K562 (cell line): ENCODE data around the gene RBM34. TPM values are rescaled to one million over a fixed set of nuclear protein-coding genes. Genes with fewer than 3 reads are reported as not detected.

Source experiments
- ETS2 ChIP-seq: IDR thresholded peaks from 2 replicates; pipeline ENCODE4 v1.6.1; 2016; ENCODE audit warnings: borderline replicate concordance, missing genetic modification characterization, mild to moderate bottlenecking, moderate library complexity, missing compliant biosample characterization; ENCODE audit not compliant: poor library complexity, severe bottlenecking
- FOXJ3 ChIP-seq: sonication (generic); formaldehyde crosslinking; IDR thresholded peaks from 2 replicates; pipeline ENCODE4 v1.4.0; 2020; ENCODE audit warnings: mild to moderate bottlenecking, missing genetic modification reagents
- FOXK1 ChIP-seq: sonication (generic); formaldehyde crosslinking; IDR thresholded peaks from 2 replicates; pipeline ENCODE4 v1.8.0; 2022; ENCODE audit warnings: missing genetic modification reagents, mild to moderate bottlenecking, borderline replicate concordance
- KAT7 ChIP-seq: sonication (generic); formaldehyde crosslinking; IDR thresholded peaks from 2 replicates; pipeline ENCODE4 v1.8.0; 2022; ENCODE audit warnings: missing genetic modification reagents, mild to moderate bottlenecking, borderline replicate concordance
- KLF10 ChIP-seq: fragments of 250-450 bp; sonication (Bioruptor Pico); IDR thresholded peaks from 2 replicates; pipeline ENCODE4 v1.6.1; 2021; ENCODE audit warnings: matching md5 sums
- MCM2 ChIP-seq: fragments of 450-650 bp; IDR thresholded peaks from 2 replicates; pipeline ENCODE4 v1.6.1; 2017; ENCODE audit warnings: low read depth, mild to moderate bottlenecking
- MEF2A ChIP-seq: IDR thresholded peaks from 2 replicates; pipeline ENCODE4 v1.6.1; 2011; ENCODE audit warnings: low read depth, mild to moderate bottlenecking, low read length, moderate library complexity; ENCODE audit not compliant: control insufficient read depth
- NCOA4 ChIP-seq: fragments of 450-650 bp; IDR thresholded peaks from 2 replicates; pipeline ENCODE4 v1.6.1; 2018; ENCODE audit warnings: mild to moderate bottlenecking; ENCODE audit not compliant: partially characterized antibody
- OTX1 ChIP-seq: fragments of 450-650 bp; formaldehyde crosslinking; IDR thresholded peaks from 2 replicates; pipeline ENCODE4 v1.4.0; 2022; ENCODE audit warnings: mild to moderate bottlenecking
- RBM25 ChIP-seq: fragments of 200-400 bp; formaldehyde crosslinking; IDR thresholded peaks from 2 replicates; pipeline ENCODE4 v1.6.1; 2018; ENCODE audit warnings: low read length, low read depth, moderate library complexity; ENCODE audit not compliant: severe bottlenecking
- RFX5 ChIP-seq: IDR thresholded peaks from 2 replicates; pipeline ENCODE4 v1.6.1; 2011; ENCODE audit warnings: low read depth, mild to moderate bottlenecking, improper control_type of control experiment, low read length
- U2AF2 ChIP-seq: fragments of 200-400 bp; formaldehyde crosslinking; optimal IDR thresholded peaks from 2 replicates; pipeline ENCODE3; 2017; ENCODE audit warnings: low read depth, mild to moderate bottlenecking, low read length
- ZNF197 ChIP-seq: fragments of 200-800 bp; sonication (Bioruptor generic); IDR thresholded peaks from 2 replicates; pipeline ENCODE4 v1.6.1; 2016; ENCODE audit warnings: low read depth, missing genetic modification characterization, missing compliant biosample characterization
- ZNF354B ChIP-seq: fragments of 250-450 bp; sonication (Bioruptor Pico); IDR thresholded peaks from 2 replicates; pipeline ENCODE4 v1.4.0; 2020
- ZNF75A ChIP-seq: fragments of 450-650 bp; formaldehyde crosslinking; IDR thresholded peaks from 2 replicates; pipeline ENCODE4 v1.4.0; 2020; ENCODE audit warnings: mild to moderate bottlenecking
- polyA plus RNA-seq, 8 experiments: library from polyadenylated mRNA; depleted of rRNA in 4 of 8; stranded (reverse) in 5 of 8; unstranded in 3 of 8; fragments of >200 nt; fragmentation: Nextera tagmentation in 2 of 8; fragmentation: Illumina TruSeq in 1 of 8; extraction: Ambion mirVana in 2 of 8; extraction: Trizol in 1 of 8; gene quantifications; 2 replicates each; pipeline versions ENCODE4 v1.2.1 to v1.2.3, GENCODE V29; 2011 to 2014; ENCODE audit warnings: inconsistent platforms in 1 of 8, missing spikeins in 1 of 8
- total RNA-seq, 7 experiments: library from RNA; depleted of rRNA in 6 of 7; stranded (reverse); fragments of >200 nt in 6 of 7; fragmentation: Illumina TruSeq in 2 of 7; extraction: Trizol in 2 of 7; gene quantifications; 2 replicates each; pipeline versions ENCODE4 v1.2.1 to v1.2.3, GENCODE V29; 2011 to 2021; ENCODE audit warnings: low replicate concordance in 1 of 7
- TF ChIP-seq, protein P1 (sequence below): sonication (generic); formaldehyde crosslinking; IDR thresholded peaks from 2 replicates; pipeline ENCODE4 v1.8.0; 2022; ENCODE audit warnings: mild to moderate bottlenecking, low read depth, missing genetic modification reagents
- TF ChIP-seq, protein P2 (sequence below): sonication (generic); formaldehyde crosslinking; IDR thresholded peaks from 2 replicates; pipeline ENCODE4 v1.8.1; 2023; ENCODE audit warnings: mild to moderate bottlenecking, missing genetic modification reagents, moderate library complexity
- TF ChIP-seq, protein P3 (sequence below): IDR thresholded peaks from 3 replicates; pipeline ENCODE4 v1.6.1; 2011; ENCODE audit warnings: borderline replicate concordance, mild to moderate bottlenecking; ENCODE audit not compliant: insufficient read length, insufficient read depth
- TF ChIP-seq, protein P4 (sequence below), 3 experiments: fragments of 200-800 bp in 1 of 3; fragments of 250-450 bp in 1 of 3; fragments of 450-650 bp in 1 of 3; sonication (Bioruptor Pico) in 1 of 3; sonication (Bioruptor generic) in 1 of 3; formaldehyde crosslinking in 1 of 3; IDR thresholded peaks; 2 replicates each; pipeline versions ENCODE4 v1.6.1 to v1.8.0; 2016 to 2022; ENCODE audit warnings: mild to moderate bottlenecking in 2 of 3, missing genetic modification characterization in 2 of 3, missing compliant biosample characterization in 1 of 3, moderate library complexity in 1 of 3
- TF ChIP-seq, protein P5 (sequence below): sonication (generic); formaldehyde crosslinking; IDR thresholded peaks from 2 replicates; pipeline ENCODE4 v1.8.0; 2022; ENCODE audit warnings: missing genetic modification reagents, mild to moderate bottlenecking, borderline replicate concordance

The RBM34 gene
- total and polyA plus RNA-seq, 9 of the 15 experiments (the other 6 are each of a cell fraction or from before 2014, with no cell fraction given): 64.0 to 178 (median 124) TPM

DNA sequence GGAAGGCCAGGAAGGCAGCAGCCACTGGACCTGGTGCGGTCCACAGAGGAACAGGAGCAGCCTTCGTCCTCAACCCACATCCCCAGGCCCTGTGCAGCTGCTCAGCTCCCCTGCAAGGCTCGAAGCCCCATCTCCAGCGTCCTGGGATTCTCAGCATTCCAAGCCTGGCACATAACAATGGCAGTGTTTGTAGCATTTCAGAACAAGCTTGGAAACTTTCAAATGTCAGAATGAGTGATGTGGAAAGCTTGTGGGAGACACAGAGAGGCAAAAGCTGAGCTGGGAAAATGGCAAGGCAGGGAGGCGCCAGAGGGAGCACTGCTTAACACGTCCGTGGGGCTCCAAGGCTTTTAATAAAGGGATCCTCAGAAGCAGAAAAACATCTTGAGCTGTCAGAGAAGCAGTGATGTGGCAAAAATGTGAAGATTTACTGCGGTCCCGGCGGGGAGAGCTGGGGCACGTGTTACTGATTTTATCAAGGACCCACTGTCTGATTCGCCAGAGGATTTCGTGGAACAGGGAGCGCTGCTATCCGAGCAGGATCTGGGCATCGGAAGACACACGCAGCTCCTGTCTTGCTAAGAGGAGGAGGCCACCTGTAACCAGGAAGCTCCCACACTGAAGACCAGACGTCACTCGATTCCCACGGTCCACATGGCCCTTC, 70.5 kb downstream of the RBM34 start (continued):
- TF ChIP-seq, protein P1, sequence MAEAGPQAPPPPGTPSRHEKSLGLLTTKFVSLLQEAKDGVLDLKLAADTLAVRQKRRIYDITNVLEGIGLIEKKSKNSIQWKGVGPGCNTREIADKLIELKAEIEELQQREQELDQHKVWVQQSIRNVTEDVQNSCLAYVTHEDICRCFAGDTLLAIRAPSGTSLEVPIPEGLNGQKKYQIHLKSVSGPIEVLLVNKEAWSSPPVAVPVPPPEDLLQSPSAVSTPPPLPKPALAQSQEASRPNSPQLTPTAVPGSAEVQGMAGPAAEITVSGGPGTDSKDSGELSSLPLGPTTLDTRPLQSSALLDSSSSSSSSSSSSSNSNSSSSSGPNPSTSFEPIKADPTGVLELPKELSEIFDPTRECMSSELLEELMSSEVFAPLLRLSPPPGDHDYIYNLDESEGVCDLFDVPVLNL (CRISPR knock-in tag): no peak
- no peak for TF ChIP-seq NCOA4
- no peak for TF ChIP-seq FOXJ3
- TF ChIP-seq MEF2A: no peak
- TF ChIP-seq ETS2: no peak
- TF ChIP-seq, protein P2, sequence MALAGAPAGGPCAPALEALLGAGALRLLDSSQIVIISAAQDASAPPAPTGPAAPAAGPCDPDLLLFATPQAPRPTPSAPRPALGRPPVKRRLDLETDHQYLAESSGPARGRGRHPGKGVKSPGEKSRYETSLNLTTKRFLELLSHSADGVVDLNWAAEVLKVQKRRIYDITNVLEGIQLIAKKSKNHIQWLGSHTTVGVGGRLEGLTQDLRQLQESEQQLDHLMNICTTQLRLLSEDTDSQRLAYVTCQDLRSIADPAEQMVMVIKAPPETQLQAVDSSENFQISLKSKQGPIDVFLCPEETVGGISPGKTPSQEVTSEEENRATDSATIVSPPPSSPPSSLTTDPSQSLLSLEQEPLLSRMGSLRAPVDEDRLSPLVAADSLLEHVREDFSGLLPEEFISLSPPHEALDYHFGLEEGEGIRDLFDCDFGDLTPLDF (CRISPR knock-in tag): no peak
- no peak for TF ChIP-seq MCM2
- TF ChIP-seq ZNF75A (CRISPR knock-in tag): no peak
- TF ChIP-seq KLF10 (CRISPR knock-in tag): no peak
- TF ChIP-seq FOXK1 (CRISPR knock-in tag): no peak
- no peak for TF ChIP-seq RBM25
- TF ChIP-seq OTX1 (CRISPR knock-in tag): no peak
- TF ChIP-seq ZNF197 (CRISPR knock-in tag): no peak
- TF ChIP-seq, protein P3, sequence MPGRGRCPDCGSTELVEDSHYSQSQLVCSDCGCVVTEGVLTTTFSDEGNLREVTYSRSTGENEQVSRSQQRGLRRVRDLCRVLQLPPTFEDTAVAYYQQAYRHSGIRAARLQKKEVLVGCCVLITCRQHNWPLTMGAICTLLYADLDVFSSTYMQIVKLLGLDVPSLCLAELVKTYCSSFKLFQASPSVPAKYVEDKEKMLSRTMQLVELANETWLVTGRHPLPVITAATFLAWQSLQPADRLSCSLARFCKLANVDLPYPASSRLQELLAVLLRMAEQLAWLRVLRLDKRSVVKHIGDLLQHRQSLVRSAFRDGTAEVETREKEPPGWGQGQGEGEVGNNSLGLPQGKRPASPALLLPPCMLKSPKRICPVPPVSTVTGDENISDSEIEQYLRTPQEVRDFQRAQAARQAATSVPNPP: no peak
- TF ChIP-seq KAT7 (CRISPR knock-in tag): no peak
- TF ChIP-seq, protein P4, sequence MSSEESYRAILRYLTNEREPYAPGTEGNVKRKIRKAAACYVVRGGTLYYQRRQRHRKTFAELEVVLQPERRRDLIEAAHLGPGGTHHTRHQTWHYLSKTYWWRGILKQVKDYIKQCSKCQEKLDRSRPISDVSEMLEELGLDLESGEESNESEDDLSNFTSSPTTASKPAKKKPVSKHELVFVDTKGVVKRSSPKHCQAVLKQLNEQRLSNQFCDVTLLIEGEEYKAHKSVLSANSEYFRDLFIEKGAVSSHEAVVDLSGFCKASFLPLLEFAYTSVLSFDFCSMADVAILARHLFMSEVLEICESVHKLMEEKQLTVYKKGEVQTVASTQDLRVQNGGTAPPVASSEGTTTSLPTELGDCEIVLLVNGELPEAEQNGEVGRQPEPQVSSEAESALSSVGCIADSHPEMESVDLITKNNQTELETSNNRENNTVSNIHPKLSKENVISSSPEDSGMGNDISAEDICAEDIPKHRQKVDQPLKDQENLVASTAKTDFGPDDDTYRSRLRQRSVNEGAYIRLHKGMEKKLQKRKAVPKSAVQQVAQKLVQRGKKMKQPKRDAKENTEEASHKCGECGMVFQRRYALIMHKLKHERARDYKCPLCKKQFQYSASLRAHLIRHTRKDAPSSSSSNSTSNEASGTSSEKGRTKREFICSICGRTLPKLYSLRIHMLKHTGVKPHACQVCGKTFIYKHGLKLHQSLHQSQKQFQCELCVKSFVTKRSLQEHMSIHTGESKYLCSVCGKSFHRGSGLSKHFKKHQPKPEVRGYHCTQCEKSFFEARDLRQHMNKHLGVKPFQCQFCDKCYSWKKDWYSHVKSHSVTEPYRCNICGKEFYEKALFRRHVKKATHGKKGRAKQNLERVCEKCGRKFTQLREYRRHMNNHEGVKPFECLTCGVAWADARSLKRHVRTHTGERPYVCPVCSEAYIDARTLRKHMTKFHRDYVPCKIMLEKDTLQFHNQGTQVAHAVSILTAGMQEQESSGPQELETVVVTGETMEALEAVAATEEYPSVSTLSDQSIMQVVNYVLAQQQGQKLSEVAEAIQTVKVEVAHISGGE (CRISPR knock-in tag; IDR thresholded peaks at IDR 0.05): peak in 1 of 3 experiments; percentile 54; a peak in 1 of 6 replicates
- TF ChIP-seq U2AF2: no peak
- TF ChIP-seq RFX5: no peak
- TF ChIP-seq ZNF354B (CRISPR knock-in tag): no peak; the same call in 1 of the 2 replicates
- TF ChIP-seq, protein P5, sequence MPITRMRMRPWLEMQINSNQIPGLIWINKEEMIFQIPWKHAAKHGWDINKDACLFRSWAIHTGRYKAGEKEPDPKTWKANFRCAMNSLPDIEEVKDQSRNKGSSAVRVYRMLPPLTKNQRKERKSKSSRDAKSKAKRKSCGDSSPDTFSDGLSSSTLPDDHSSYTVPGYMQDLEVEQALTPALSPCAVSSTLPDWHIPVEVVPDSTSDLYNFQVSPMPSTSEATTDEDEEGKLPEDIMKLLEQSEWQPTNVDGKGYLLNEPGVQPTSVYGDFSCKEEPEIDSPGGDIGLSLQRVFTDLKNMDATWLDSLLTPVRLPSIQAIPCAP (CRISPR knock-in tag): no peak
